WERI-Rb-1 (cell line): ENCODE results near the gene TMEM39B.

Experiments used
- DNase-seq: peaks from one replicate; pipeline ENCODE4 v3.0.0-alpha.2; 2020
- H3K27ac ChIP-seq: fragments of 250-450 bp; sonication (Bioruptor Pico); 2 replicates; pipeline ENCODE4 v1.5.1; 2020; ENCODE audit warnings: mild to moderate bottlenecking, moderate library complexity
- H3K27me3 ChIP-seq: fragments of 250-450 bp; sonication (Bioruptor Pico); 2 replicates; pipeline ENCODE4 v1.5.1; 2021; ENCODE audit warnings: mild to moderate bottlenecking, low read depth, moderate library complexity; ENCODE audit not compliant: insufficient read depth, severe bottlenecking
- H3K36me3 ChIP-seq: fragments of 250-450 bp; sonication (Bioruptor Pico); 2 replicates; pipeline ENCODE4 v1.5.1; 2020; ENCODE audit warnings: mild to moderate bottlenecking, moderate library complexity
- H3K4me3 ChIP-seq: 2 replicates; pipeline ENCODE4 v1.5.1; 2011; ENCODE audit warnings: low read depth, mild to moderate bottlenecking, control low read depth, low read length
- H3K9me3 ChIP-seq: fragments of 250-450 bp; sonication (Bioruptor Pico); 2 replicates; pipeline ENCODE4 v1.5.1; 2021; ENCODE audit warnings: mild to moderate bottlenecking, moderate library complexity; ENCODE audit not compliant: severe bottlenecking
- TF ChIP-seq, protein P1 (sequence below): IDR thresholded peaks from 2 replicates; pipeline ENCODE4 v1.5.1; 2011; ENCODE audit warnings: low read depth, mild to moderate bottlenecking, control low read depth, inconsistent platforms, low read length

TMEM39B gene

DNA sequence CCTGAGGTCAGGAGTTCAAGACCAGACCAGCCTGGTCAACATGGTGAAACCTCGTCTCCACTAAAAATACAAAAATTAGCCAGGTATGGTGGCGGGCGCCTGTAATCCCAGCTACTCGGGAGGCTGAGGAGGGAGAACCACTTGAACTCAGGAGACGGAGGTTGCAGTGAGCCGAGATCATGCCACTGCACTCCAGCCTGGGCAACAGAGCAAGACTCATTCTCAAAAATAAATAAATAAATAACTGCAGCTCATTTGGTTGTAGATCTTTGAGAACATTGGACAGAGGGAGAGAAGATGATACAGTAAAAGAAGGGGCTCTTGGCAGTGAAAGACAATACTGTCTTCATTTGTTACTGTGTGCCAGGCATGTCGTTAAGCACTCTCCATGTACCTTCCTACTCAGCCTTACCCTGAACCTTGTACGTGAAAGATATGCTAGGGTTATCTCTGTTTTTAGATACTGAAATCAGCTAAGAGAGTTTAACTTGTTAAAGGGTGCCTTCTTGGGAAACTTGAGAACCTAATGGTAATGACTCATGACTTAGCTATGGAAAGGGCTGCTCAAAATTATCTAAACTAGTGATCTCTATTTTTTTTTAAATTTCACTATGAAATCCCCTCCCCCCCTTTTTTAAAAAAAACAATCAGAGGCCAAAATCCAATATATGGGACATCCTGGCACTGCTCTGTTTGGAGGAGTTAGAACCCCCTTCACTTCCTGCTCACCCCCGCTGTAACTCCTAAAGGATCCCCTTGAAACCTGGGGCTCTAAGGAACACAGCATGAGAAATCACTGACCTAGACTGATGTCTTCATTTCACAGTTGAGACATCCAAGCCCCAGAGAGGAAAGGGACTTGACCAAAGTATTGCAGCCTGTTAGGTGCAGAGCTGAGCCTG is 28.3 kb downstream of the TMEM39B start:
- Histone ChIP-seq H3K36me3 (peaks cover 56% of the 10 kb centered on the region), H3K9me3 (no peaks in the 10 kb centered on the region), H3K27ac (no peak overlapping the region; the same call in 1 of the 2 replicates), H3K27me3 (no peaks in the 10 kb centered on the region), H3K4me3 (no peak overlapping the region)
- TF ChIP-seq, protein P1, sequence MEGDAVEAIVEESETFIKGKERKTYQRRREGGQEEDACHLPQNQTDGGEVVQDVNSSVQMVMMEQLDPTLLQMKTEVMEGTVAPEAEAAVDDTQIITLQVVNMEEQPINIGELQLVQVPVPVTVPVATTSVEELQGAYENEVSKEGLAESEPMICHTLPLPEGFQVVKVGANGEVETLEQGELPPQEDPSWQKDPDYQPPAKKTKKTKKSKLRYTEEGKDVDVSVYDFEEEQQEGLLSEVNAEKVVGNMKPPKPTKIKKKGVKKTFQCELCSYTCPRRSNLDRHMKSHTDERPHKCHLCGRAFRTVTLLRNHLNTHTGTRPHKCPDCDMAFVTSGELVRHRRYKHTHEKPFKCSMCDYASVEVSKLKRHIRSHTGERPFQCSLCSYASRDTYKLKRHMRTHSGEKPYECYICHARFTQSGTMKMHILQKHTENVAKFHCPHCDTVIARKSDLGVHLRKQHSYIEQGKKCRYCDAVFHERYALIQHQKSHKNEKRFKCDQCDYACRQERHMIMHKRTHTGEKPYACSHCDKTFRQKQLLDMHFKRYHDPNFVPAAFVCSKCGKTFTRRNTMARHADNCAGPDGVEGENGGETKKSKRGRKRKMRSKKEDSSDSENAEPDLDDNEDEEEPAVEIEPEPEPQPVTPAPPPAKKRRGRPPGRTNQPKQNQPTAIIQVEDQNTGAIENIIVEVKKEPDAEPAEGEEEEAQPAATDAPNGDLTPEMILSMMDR = no peak
- DNase-seq = no peak

DNA sequence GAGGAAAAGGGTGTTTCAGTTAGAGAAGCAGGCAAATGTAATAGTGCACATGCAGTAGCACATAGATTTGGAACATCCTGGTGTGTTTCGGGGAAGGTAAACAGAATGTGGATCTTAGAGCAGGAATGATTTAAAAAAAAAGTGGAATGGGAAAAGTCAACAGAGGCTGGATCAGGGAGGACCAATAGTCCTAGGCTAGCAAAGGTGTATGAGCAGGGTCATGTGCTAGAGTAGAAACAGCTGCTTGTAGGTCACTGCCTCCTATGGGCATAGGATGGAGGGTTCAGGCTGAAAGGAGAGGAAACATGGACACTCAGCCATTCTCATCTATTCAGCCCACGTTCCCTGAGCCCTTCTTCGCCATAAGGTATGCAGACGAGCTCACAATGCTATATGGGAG is 31.4 kb downstream of the TMEM39B start:
- no peak overlapping the region for H3K4me3 ChIP-seq
- H3K36me3 ChIP-seq = peaks cover 37% of the 10 kb centered on the region
- no peaks in the 10 kb centered on the region for H3K27me3 ChIP-seq
- TF ChIP-seq, protein P1 = peak; percentile 40
- DNase-seq = no peak
- H3K27ac ChIP-seq = no peak overlapping the region
- no peaks in the 10 kb centered on the region for H3K9me3 ChIP-seq

DNA sequence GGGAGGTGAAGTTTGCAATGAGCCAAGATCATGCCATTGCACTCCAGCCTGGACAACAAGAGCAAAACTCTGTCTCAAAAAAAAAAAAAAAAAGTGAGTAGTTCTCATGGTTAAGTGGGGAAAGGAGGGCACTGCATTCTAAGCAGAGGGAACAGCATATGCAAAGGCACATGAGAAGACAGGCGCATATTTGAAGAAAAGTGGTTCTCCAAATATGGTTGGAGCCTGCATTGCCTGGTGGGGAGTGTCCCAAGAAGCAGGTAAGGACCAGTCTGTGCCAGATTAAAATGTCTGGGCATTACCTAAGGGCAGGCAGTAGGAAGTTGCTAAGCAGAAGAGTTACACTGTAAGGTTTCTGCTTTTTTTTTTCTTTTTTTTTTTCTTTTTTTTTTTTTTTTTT is 32.6 kb downstream of the TMEM39B start:
- Histone ChIP-seq H3K9me3 (no peaks in the 10 kb centered on the region), H3K36me3 (peaks cover 29% of the 10 kb centered on the region), H3K4me3 (no peak overlapping the region), H3K27me3 (no peaks in the 10 kb centered on the region), H3K27ac (no peak overlapping the region)
- no peak for DNase-seq
- TF ChIP-seq, protein P1 = no peak

DNA sequence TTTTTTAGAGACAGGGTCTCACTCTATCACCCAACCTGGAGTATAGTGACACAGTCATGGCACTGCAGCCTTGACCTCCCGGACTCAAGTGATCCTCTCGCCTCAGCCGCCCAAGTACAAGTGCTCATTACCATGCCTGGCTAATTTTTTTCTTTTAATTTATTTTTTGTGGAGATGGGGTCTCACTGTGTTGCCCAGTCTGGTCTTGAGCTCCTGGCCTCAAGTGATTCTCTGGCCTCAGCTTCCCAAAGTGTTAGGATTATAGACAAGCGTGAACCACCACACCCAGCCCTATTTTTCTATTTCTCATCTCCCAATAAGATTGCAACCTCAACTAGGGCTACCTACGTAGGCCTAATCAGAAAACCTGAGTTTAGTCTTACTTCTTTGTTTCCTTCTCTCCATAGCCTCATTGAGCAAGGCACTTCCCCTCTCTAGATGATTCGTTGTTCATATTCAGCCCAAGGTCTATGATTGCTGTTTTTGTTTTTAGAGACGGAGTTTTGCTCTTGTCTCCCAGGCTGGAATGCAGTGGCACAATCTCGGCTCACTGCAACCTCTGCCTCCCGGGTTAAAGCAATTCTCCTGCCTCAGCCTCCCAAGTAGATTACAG is 34.0 kb downstream of the TMEM39B start:
- no peaks in the 10 kb centered on the region for H3K27me3 ChIP-seq
- H3K9me3 ChIP-seq = no peaks in the 10 kb centered on the region
- TF ChIP-seq, protein P1 = no peak
- peaks cover 20% of the 10 kb centered on the region for H3K36me3 ChIP-seq
- H3K4me3 ChIP-seq = peak overlapping the region; percentile 99; the same call in 1 of the 2 replicates
- H3K27ac ChIP-seq = peak overlapping the region; percentile 85
- DNase-seq = no peak

DNA sequence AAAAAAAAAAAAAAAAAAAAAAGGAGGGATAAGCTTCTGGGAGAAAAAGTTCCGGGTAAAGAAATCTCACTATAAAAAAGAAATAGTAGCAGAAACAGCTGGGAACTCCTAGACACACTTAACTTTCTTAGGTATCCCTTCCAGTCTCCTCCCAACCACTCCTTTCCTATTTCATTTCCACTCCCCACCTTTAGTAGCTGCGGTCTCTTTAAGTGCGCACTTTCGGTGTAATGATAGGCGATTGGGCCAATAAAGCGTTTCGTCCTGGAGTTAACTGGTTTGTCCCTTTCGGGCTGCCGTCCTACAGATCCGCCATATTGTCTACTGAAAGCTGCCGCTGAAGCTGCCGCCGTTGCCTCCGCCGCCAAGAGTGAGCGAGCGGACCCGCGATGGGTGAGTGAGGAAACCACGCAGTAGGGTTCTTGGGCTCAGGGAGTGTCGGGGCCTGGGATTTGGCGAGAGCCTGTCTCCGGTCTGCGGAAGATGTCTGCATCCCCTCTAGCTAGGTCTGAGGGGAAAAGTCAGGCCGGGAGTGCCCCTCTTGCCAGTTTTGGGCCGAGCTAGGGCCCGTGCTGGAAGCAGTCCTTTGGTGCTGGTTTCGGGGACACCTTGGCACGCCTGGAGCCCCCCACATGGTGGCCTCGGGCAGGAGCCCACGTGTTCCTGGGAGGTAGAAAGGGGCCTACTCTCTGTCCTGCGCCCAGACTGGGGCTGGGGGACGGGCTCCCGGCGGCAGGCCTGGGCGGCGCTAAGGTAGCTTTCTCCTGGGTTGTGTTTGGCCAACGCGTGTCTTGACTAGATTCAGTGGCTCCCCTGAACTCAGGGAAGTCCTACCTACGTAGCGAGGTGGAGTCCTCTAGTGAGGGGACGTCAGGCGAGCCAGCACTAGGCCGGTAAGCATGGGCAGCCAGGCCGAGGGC is 35.3 kb downstream of the TMEM39B start, which contains the start of gene KPNA6:
TSS of gene KPNA6 (plus strand) at position 315 of the 920 bp plus-strand sequence. CDS start at position 390, 75 bp downstream.
- TF ChIP-seq, protein P1 = no peak

More for the DNA sequence above, 35.3 kb downstream of the TMEM39B start, which contains the start of gene KPNA6:
- peak; percentile 92 for DNase-seq
- Histone ChIP-seq H3K36me3 (peaks cover 16% of the 10 kb centered on the region), H3K4me3 (peak within 1 kb of the TSS; percentile 99), H3K27me3 (no peaks in the 10 kb centered on the region), H3K9me3 (no peaks in the 10 kb centered on the region), H3K27ac (peak within 1 kb of the TSS; percentile 85)
